Superior temporal gyrus (tissue), 1 donor: Measurements from ENCODE around the gene CAVIN4.

ENCODE experiments used
- DNase-seq: peaks from one replicate; pipeline ENCODE4 v3.0.0-alpha.2; 2016; ENCODE audit errors: extremely low spot score

Gene CAVIN4, protein sequence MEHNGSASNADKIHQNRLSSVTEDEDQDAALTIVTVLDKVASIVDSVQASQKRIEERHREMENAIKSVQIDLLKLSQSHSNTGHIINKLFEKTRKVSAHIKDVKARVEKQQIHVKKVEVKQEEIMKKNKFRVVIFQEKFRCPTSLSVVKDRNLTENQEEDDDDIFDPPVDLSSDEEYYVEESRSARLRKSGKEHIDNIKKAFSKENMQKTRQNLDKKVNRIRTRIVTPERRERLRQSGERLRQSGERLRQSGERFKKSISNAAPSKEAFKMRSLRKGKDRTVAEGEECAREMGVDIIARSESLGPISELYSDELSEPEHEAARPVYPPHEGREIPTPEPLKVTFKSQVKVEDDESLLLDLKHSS

DNA sequence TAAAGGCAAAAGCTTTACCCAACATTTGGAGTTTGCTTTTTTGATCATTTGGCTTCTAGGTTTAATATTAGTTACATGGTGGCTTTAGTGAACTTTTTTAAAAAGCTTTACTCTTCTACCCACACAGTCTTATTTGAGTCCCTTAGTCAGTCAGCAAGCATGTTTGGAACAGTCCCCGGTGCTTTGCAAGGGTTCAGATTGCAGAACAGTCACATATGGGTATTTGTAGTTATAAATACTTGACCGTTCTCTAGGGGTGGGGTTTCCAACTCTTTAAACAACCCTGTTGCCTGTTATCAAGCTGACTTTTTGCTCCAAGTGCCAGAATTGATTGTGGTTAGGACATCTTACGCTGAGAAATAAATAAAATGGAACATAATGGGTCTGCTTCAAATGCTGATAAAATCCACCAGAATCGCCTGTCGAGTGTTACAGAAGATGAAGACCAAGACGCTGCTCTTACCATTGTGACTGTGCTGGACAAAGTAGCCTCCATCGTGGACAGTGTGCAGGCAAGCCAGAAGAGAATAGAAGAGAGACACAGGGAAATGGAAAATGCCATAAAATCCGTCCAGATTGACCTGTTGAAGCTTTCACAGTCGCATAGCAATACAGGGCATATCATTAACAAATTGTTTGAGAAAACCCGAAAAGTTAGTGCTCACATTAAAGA lies at the start of gene CAVIN4:
CAVIN4 (plus strand) TSS at position 304 of the 673 bp plus-strand sequence; CDS start at position 369, 65 bp downstream.
- peak; percentile 20 for DNase-seq

DNA sequence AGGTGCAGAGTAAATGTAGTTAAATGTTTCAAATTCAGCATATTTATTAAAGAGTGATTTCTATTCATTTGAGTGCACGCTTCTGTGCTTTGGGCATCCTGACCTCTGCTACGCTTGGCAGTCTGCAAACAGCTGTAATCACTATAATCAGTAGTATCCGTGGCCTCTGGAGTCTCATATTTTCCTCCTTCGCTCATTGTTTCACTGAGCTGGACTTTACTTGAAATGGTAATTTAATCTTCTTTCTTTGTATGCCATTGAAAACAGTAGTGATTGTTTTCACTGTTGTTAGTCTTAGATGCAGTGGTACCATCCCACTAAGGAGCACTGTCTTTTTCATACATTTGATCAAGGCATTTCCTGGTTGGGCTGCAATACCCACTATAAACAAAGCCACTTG lies 43.5 kb upstream of the CAVIN4 start:
- peak; percentile 48 for DNase-seq

DNA sequence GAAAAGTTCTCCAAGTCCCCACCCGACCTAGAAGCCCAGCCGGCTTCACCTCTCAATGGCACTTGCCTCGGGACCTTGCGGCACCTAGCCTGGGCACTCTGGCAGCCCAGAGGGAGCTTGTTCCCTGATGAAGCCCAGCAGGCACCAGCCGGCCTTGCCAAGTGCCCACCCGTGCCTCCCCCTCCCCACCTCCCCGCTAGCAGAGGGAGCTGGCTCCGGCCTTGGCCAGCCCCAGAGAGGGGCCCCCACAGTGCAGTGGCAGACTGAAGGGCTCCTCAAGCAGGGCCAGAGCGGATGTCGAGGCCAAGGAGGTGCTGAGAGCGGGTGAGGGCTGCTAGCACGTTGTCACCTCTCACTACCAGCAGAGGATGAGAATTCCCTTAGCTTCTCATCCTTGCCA lies 37.6 kb upstream of the CAVIN4 start:
- DNase-seq = no peak

DNA sequence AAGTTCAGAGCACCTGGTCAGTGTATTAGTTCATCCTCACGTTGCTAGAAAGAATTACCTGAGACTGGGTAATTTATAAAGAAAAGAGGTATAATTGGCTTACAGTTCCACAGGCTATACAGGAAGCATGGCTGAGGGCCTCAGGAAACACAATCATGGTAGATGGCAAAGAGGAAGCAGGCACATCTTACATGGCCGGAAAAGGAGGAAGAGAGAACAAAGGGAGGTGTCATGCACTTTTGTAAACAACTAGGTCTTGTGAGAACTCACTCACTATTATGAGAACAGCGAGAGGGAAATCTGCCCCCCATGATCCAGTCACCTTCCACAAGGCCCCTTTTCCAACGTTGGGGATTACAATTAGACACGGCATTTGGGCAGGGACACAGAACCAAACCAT lies 28.8 kb upstream of the CAVIN4 start:
- no peak for DNase-seq

DNA sequence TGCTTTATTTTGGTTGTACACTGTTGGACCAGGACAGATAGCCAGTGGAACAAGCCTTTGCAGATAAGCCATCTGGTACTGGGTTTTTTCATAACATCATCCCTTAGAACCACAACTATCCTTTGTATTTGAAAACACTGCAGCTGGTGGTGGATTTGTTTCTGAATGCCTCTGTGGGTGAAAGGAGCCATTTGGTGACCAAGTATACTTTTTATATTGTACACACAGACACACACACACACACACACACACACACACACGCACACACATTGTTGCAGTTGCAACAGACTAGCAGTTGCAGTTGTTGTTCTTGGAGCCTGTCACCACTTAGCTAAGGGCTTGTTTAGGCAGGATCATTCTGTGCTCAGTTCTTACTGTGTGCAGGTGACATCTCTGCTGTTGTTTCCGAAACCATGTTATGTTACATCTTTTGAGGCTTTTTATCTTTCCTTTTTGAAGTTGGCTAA lies 22.9 kb upstream of the CAVIN4 start:
- DNase-seq = peak; percentile 83

DNA sequence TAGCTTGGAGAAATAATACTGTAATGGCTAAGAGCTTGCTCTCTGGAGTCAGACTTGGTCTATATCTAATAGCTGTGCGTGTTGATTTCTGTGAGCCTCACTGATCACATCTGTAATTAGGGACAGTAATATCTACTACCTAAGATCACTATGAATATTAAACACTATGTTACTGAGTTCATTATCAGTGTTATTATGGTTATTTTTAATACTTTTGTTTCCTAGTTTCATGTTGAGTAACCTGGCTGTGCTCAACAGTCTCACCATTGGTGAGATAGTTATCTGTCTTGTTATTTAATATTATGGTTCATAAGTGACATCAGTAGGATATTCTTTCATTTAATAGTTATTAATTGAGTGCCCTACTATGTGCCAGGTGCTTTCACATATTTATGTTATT lies 22.4 kb upstream of the CAVIN4 start:
- DNase-seq = no peak

DNA sequence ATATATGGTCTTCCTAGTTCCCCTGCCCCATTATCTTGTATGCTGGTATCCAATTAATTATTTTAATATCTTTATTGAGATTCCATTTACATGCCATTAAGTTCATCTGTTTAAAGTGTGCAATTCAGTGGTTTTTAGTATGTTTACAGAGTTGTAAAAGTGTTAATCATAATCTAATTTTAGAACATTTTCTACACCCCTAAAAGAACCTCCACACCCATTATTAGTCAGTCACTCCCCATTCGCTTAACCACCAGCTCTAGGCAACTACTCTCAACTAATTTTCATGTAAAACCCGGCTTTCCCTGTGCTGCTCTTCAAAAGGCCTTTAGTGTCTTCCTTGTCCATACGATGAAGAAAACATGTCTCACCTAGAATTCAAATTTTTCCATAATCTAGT lies 20.8 kb upstream of the CAVIN4 start:
- no peak for DNase-seq

DNA sequence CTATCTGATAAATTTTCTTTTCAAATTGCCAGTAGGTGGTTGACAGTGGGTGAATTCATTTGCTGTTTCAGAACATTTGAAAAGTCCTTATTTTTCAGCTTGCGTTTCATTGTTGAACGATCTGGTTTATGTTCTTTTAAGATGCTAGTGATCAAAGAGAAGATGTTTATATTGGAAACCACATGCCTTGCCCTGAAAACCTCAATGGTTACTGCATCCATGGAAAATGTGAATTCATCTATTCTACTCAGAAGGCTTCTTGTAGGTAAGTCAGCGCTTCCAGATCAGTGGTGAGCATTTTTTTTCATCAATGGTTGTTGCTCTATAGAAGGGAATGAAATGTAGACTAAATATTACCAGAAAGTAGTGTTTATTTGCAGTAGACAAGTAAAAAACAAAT lies 16.6 kb upstream of the CAVIN4 start:
- DNase-seq = no peak

DNA sequence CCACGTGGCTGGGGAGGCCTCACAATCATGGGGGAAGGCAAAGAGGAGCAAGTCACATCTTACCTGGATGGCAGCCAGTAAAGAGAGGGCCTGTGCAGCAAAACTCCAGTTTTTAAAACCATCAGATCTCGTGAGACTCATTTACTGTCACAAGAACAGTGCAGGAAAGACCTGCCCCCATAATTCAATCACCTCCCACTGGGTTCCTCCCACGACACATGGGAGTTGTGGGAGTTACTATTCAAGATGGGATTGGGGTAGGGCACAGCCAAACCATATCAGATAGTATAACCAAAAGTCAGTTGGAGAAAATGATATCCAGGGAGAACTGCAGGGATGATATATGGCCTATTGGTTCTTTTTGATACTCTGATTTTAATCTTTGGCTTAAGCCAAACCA lies 10.0 kb upstream of the CAVIN4 start:
- no peak for DNase-seq

DNA sequence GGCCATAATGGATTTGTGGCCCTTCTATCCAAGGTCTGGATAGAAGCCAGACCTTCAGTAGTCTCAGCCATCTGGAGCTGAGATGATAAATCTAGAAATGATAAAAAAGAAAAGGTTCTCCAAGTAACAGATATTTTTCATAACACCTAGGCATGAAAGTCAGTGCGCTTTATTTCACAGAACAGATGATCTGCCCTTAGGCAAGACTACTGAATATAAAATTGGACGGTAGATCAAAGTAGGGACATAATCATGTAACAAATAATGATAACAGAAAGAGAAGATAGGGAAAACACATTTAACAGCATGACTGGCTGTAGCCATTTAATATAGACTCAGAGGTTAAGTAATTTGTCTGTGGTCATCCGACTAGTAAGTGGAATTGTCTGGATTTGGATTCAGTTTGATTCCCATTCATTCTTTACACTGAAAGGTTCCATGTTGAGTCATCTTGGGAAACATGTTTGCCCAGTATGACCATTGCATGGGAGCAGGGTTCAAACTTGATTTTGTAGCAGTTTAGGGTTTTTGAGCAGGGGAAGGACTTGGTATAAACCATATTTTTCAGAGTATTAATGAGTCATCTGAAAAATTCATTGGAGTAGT lies 4.1 kb upstream of the CAVIN4 start:
- no peak for DNase-seq

DNA sequence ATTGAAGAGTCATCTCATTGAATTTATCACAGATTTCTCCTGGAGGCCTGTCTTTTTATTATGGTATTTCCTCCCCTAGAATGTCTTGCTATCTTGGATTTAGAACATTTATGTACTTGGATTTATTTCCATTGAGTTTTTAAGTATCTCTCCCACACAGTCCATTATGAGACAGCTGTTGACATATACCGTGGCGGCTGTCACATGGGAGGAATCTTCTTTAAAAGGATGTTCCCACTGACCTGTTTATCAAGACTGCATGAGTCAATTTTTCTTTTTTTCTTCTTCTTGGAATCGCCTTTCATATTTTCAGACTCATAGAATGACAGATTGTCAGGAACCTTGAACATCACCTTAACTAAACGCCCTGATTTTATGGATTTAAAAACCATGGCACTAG lies 2.9 kb upstream of the CAVIN4 start:
- peak; percentile 40 for DNase-seq

DNA sequence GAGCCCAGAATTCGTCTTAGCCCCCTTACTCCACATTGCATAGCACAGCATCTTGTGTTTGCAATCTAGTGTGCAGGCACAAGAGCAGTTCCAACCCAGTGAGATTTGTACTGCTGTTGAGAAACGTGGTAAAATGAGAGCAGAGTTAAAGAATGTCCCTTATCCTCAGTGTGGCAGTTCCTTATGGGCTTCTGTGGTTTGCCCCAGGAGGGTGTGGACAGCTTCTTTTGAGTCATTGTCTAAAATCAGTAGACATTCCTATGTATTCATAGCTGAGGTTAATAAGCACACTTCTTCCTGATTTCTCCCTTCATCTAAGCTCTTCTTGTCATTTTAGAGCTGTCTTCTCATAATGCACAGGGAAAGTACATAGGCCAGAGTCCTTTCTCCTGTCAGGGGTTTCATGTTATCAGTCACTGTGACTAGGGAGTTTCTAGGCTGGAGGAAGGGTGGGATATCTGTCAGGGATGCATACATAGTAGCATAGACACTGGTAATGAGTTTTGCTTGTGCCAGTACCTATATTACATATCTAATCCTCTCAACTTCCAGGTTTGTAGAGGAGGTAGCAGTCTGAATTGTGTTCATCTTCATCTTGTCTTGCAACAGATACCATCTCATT lies 2.0 kb upstream of the CAVIN4 start:
- DNase-seq = no peak

DNA sequence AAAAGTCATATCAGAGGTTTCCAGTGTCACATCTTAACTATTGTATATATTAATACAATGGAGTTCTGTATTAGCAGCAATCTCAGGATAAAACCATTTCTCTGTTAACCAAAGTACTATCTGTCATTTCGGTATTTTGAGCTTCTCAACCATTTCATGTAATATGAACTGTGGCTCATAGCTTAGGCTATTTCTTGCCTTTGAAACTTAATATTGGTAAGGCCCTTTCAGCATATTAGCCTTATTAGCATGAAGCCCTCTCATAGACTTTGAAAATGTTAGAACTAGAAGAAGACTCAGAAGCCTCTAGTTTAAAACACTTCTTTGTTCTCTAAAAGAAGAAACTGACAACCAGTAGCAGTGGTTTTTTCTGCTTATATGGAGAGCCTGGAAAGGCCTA lies 731 bp downstream of the CAVIN4 start:
- peak; percentile 35 for DNase-seq

DNA sequence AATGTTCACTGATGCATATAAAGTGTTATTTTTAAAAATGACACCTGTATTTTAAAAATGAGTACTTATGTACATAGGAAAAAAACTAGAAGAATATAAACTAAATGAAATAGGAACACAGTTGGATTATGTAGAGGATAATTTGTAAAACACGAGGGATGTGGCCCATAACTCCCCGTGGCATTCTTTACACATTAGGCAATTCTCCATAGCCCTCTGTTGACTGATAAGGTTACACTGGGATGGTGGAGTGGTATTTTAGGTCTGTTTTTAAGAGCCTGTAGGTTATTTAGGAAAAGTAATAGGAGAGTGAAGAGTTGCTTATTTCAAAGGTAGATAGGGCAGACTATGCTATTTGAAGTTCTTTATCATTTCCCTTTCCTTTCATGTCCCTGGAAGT lies 1.8 kb downstream of the CAVIN4 start:
- DNase-seq = no peak

DNA sequence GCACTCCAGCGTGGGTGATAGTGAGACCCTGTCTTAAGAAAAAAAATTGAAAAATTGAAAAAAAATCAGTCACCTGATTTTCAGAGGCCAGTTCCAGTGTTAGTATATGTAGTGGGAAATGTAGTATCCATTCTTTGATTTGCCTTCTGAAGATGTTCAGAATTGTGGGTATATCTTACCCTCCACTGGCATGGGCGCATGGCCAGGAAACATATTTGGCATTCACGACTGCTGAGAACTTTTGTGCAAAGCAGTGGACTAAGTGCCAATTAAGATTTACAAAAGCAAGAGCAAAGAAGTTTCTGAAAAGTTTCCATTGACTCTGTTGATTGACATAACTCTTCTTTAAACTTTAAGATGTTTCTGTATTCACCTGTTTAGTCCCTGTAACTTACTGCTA lies 2.4 kb downstream of the CAVIN4 start:
- peak; percentile 15 for DNase-seq

DNA sequence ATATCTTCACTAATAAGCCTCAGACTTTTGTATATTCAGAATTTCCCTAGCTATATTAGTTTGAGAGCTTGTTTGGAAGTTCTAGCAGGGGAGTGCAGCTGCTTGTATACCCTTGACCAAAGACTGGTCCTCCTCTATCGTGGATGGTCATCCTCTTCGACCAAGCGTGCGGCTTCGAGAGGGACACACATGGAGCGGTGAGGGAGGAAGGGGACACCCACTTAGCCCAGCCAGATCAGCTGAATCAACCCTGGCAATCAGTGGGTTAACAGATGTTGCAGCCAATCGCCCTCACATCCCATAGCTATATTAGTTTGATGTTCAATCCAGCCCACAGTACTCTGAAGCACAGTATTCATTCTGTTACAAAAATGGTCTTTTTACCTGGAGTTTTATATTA lies 3.2 kb downstream of the CAVIN4 start:
- no peak for DNase-seq

DNA sequence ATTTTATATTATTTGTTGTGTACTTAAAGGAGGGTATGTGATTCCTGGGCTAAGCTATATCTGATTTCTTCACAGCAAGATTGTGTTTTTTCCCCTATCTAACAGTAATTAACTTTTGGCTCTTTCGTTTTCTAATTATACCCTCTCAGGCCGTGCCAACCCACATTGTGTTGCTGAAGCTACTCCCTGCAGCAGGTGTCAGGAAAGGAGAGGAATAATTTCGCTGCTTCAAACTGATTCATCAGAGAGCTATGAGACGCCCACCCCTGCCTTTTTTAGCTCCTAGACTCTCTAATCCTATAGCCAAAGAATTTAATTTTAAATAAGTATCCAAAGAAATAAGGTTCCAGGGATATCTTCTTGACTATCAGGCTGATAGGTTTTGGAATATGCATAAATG lies 3.8 kb downstream of the CAVIN4 start:
- DNase-seq = peak; percentile 41

DNA sequence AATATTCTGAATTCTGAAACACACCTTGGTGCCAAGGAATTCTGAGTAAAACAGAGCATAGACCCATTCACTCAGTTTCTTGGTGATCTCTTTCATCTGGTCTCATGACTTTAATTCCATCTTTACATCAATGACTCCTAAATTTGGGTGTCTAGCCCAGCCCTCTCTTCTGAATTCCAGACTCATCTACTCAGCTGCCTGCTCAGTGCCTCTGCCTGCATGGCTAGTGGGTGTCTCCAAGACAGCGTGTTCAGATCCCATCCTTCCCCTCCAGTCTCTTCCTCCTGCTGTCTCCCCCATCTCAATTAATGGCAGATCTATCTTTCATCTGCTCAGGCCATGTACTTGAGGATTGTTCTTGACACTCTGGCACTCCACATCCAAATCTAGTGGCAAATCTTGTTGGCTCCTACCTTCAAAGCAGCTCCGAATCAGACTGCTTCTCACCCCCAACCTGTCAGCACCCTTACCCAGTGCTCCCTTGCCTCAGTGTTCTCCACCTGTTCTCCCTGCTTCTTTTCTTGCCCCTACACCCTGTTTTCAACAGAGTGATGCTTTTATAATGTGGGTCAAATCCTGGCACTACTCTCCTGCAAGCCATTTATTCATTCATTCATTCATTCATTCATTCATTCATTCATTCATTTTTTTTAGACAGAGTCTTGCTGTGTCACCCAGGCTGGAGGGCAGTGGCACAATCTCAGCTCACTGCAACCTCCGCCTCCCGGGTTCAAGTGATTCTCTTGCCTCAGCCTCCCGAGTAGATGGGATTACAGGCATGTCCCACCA lies 5.3 kb downstream of the CAVIN4 start:
- DNase-seq = peak; percentile 40

DNA sequence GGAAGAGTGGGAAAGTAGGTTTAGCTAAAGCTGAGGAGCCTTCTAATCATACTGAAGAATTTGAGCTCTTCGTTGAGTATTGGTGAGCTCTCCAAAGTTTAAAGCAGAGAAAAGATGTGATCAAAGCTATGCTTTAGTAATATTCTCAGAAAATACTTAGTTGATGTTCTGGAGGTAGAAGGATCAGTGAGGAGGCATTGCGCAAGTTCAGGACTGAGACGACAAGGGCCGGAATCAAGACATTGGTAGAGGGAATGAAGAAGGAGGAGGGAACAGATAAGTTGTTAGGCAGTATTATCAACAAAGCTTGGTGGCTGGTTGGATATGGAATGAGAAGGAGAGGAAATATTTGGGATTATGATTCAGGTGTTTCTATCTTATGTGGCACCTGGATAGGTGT lies 7.1 kb downstream of the CAVIN4 start:
- DNase-seq = no peak

DNA sequence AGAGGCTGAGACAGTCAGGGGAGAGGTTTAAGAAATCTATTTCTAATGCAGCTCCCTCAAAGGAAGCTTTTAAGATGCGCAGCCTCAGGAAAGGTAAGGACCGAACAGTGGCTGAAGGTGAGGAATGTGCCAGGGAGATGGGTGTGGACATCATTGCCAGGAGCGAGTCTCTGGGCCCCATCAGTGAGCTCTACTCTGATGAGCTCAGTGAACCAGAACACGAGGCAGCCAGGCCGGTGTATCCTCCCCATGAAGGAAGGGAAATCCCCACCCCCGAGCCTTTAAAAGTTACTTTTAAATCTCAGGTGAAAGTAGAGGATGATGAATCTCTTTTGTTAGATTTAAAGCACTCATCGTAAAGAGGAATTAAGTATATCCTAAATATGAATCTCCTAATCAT lies 8.2 kb downstream of the CAVIN4 start:
- DNase-seq = no peak

DNA sequence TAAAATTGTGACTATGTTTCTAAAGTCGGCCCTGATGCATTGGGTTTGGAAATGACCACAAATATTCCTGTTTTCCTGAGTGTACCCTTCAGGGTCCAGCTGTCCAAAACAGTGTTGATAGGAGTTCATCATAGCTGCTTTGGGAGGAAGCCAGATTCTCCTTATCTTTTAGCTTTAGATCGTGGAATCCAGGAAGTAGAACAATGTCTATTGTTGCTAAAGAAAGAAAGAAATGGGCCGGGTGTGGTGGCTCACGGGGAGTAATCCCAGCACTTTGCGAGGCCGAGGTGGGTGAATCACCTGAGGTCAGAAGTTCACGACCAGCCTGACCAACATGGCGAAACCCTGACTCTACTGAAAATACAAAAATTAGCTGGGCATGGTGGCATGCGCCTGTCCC lies 9.5 kb downstream of the CAVIN4 start:
- no peak for DNase-seq

DNA sequence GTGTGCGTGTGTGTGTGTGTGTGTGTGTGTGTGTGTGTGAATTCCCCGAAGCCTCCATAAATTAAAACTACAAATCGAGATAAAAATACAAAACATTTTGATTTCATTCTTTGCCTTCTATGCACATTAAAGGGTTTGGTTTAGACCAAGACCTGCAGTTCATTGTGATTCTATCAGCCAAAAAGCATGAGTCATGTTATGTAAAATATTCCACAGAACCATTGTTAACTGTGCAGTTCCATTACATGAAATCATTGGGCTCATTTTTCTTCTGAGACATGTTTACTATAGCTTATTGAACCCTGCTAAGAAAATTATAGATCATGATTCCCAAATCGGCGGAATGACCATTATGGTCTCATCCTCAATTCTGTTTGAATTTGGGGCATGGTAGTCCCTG lies 11.7 kb downstream of the CAVIN4 start:
- peak; percentile 53 for DNase-seq
